Measurements from ENCODE around the gene LTBP1. TPM values are rescaled to one million over a fixed set of nuclear protein-coding genes. Genes with fewer than 3 reads are reported as not detected.

LTBP1 gene
- polyA plus RNA-seq, 1 donor (not counting 4 experiments of a cell fraction or from before 2014, with no cell fraction given) = 9.2 TPM

DNA sequence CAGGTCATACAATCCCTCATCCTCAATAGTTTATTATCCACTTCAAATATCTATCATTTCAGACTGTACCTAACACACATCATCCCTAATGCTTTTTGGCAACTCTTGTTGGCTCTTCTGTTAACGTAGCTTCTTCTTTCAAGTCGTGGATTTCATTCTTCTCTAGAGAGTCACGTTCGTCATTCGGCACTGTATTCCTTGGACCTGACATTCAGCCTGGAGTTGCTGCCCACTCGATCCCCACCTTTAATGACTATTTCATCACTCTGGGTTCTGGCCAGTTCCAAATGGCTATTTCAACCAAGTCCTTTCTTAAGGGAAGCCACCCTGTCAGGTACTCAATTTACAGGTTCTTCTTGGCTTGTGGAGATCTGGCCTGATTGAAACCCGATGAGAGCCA is 337.5 kb downstream of the LTBP1 start:
- no peaks in the 10 kb centered on the region for H3K27me3 ChIP-seq (ENCODE audit: control insufficient read depth, extremely low read depth, insufficient read depth, low read length)
- H3K4me2 ChIP-seq (ENCODE audit: control insufficient read depth, extremely low read depth, insufficient read depth, low read depth, low read length) = no peak overlapping the region
- no peaks in the 10 kb centered on the region for H3K9me1 ChIP-seq (ENCODE audit: control insufficient read depth, extremely low read depth, insufficient read depth, low read length)
- no peak overlapping the region for H3K9ac ChIP-seq (ENCODE audit: control insufficient read depth, extremely low read depth, insufficient read depth, low read length)
- no peak overlapping the region for H3K27ac ChIP-seq (ENCODE audit: control insufficient read depth, insufficient read depth, low read length)
- TF ChIP-seq, protein P1, sequence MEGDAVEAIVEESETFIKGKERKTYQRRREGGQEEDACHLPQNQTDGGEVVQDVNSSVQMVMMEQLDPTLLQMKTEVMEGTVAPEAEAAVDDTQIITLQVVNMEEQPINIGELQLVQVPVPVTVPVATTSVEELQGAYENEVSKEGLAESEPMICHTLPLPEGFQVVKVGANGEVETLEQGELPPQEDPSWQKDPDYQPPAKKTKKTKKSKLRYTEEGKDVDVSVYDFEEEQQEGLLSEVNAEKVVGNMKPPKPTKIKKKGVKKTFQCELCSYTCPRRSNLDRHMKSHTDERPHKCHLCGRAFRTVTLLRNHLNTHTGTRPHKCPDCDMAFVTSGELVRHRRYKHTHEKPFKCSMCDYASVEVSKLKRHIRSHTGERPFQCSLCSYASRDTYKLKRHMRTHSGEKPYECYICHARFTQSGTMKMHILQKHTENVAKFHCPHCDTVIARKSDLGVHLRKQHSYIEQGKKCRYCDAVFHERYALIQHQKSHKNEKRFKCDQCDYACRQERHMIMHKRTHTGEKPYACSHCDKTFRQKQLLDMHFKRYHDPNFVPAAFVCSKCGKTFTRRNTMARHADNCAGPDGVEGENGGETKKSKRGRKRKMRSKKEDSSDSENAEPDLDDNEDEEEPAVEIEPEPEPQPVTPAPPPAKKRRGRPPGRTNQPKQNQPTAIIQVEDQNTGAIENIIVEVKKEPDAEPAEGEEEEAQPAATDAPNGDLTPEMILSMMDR (optimal IDR thresholded peaks at IDR 0.05 in 1 of 3, IDR thresholded peaks at IDR 0.05 in 1 of 3, conservative IDR thresholded peaks at IDR 0.05 in 1 of 3; ENCODE audit: extremely low read depth in 1 of 3, insufficient read depth in 2 of 3, low read length in 3 of 3) = no peak
- TF ChIP-seq EZH2 (IDR thresholded peaks at IDR 0.05; ENCODE audit: low read length) = no peak
- H3K36me3 ChIP-seq (ENCODE audit: control insufficient read depth in 2 of 2, extremely low read depth in 1 of 2, insufficient read depth in 2 of 2, low read length in 2 of 2) = no peaks in the 10 kb centered on the region
- no peak overlapping the region for H3K4me3 ChIP-seq (ENCODE audit: control insufficient read depth in 2 of 3, extremely low read depth in 1 of 3, insufficient read depth in 2 of 3, low read depth in 1 of 3, low read length in 3 of 3)
- H3K4me1 ChIP-seq (ENCODE audit: control insufficient read depth, extremely low read depth, insufficient read depth, low read length) = no peaks in the 10 kb centered on the region
- dilution Hi-C loops (cut with MboI; ENCODE audit: extremely low pct_ligation_motif_present, low sequenced_read_pairs) = no loop called here
- no peak overlapping the region for H2AFZ ChIP-seq (ENCODE audit: control insufficient read depth, low read length)
- no peaks in the 10 kb centered on the region for H3K9me3 ChIP-seq (ENCODE audit: control insufficient read depth, low read depth, low read length)
- FAIRE-seq = no peak
- no peaks in the 10 kb centered on the region for H3K79me2 ChIP-seq (ENCODE audit: control insufficient read depth, insufficient read depth, low read length)
- H4K20me1 ChIP-seq (ENCODE audit: control insufficient read depth, extremely low read depth, insufficient read depth, low read length) = no peaks in the 10 kb centered on the region
- DNase-seq (ENCODE audit: low read depth, low spot score) = no peak

DNA sequence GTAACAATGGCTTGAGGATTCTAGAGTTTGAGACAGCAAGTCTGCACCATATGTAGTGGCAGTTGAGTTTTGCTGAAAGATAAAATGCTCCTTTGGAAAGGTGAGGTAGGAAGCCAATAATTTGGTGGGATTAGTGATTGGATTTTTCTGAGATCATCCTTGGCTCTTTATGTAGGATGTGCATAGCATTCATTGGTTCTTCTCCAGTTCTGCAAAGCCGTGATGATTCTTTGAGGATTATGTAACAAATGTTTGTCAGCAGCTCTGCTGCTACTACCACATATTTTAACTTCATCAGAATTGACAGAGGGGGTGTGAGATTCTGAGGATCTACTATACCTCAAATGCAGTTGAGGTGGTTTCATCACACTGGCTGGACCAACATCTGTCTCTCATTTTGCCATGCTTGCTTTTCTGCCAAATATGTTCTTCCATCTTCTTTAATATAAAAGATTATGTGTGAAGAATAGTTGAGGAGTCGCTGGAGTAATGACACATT is 340.8 kb downstream of the LTBP1 start:
- H3K79me2 ChIP-seq (ENCODE audit: control insufficient read depth, insufficient read depth, low read length) = no peaks in the 10 kb centered on the region
- DNase-seq (ENCODE audit: low read depth, low spot score) = no peak
- no peaks in the 10 kb centered on the region for H3K9me3 ChIP-seq (ENCODE audit: control insufficient read depth, low read depth, low read length)
- dilution Hi-C loops (cut with MboI; ENCODE audit: extremely low pct_ligation_motif_present, low sequenced_read_pairs) = no loop called here
- H4K20me1 ChIP-seq (ENCODE audit: control insufficient read depth, extremely low read depth, insufficient read depth, low read length) = no peaks in the 10 kb centered on the region
- H3K36me3 ChIP-seq (ENCODE audit: control insufficient read depth in 2 of 2, extremely low read depth in 1 of 2, insufficient read depth in 2 of 2, low read length in 2 of 2) = no peaks in the 10 kb centered on the region
- no peak overlapping the region for H3K27ac ChIP-seq (ENCODE audit: control insufficient read depth, insufficient read depth, low read length)
- TF ChIP-seq, protein P1 (optimal IDR thresholded peaks at IDR 0.05 in 1 of 3, IDR thresholded peaks at IDR 0.05 in 1 of 3, conservative IDR thresholded peaks at IDR 0.05 in 1 of 3; ENCODE audit: extremely low read depth in 1 of 3, insufficient read depth in 2 of 3, low read length in 3 of 3) = no peak
- no peak for TF ChIP-seq EZH2 (IDR thresholded peaks at IDR 0.05; ENCODE audit: low read length)
- no peak for FAIRE-seq
- H3K27me3 ChIP-seq (ENCODE audit: control insufficient read depth, extremely low read depth, insufficient read depth, low read length) = no peaks in the 10 kb centered on the region
- H3K9ac ChIP-seq (ENCODE audit: control insufficient read depth, extremely low read depth, insufficient read depth, low read length) = no peak overlapping the region
- H3K4me1 ChIP-seq (ENCODE audit: control insufficient read depth, extremely low read depth, insufficient read depth, low read length) = peaks cover 3% of the 10 kb centered on the region
- no peak overlapping the region for H3K4me3 ChIP-seq (ENCODE audit: control insufficient read depth in 2 of 3, extremely low read depth in 1 of 3, insufficient read depth in 2 of 3, low read depth in 1 of 3, low read length in 3 of 3)
- H3K9me1 ChIP-seq (ENCODE audit: control insufficient read depth, extremely low read depth, insufficient read depth, low read length) = no peaks in the 10 kb centered on the region
- H3K4me2 ChIP-seq (ENCODE audit: control insufficient read depth, extremely low read depth, insufficient read depth, low read depth, low read length) = no peak overlapping the region
- no peak overlapping the region for H2AFZ ChIP-seq (ENCODE audit: control insufficient read depth, low read length)

Data from keratinocyte (primary cell).